Glomerular visceral epithelial cell (primary cell): ENCODE measurements around the gene GLB1L2.

Experiments
- DNase-seq: peaks from one replicate; pipeline ENCODE4 v3.0.0-alpha.2; 2016; ENCODE audit errors: extremely low spot score

Gene GLB1L2

DNA sequence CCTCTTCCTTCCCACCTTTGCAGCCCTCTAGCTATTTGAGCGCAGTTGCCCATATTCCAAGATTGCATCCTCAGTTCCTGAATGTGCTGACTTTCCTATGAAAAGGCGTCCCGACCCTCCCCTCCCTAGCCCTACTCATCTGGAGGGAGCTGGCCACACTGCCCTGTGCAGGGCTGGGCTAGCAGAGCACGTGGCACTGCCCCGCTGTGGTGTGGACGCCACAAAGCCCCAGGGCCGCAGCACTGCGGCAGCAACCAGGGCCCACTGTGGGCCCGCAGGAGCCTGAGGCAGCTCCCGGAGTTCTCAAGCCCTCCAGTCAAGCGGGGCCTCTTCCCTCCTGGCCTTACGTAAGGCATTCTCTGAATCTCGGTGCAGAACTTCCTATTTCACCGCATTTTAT, 52.6 kb downstream of the GLB1L2 start:
- DNase-seq: no peak

DNA sequence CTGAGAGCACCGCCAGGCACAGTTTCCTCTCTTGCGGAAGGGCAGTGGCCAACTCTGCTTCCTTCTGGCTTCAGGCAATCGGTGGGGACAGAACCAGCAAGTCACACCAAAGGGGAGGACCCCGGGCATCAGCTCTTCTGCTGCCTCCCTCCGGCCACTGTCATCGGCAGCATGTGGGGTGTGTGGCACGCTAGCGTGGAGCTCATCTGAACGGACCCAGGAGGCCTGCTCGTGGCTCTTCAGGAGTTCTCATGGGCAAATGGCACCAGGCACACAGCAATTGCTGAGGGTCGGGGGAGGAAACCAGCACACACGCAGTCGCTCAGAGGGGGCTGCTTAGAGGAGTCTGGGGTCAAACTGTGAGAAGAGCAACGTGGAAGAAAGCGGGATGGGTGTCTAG, 53.4 kb downstream of the GLB1L2 start:
- no peak for DNase-seq

DNA sequence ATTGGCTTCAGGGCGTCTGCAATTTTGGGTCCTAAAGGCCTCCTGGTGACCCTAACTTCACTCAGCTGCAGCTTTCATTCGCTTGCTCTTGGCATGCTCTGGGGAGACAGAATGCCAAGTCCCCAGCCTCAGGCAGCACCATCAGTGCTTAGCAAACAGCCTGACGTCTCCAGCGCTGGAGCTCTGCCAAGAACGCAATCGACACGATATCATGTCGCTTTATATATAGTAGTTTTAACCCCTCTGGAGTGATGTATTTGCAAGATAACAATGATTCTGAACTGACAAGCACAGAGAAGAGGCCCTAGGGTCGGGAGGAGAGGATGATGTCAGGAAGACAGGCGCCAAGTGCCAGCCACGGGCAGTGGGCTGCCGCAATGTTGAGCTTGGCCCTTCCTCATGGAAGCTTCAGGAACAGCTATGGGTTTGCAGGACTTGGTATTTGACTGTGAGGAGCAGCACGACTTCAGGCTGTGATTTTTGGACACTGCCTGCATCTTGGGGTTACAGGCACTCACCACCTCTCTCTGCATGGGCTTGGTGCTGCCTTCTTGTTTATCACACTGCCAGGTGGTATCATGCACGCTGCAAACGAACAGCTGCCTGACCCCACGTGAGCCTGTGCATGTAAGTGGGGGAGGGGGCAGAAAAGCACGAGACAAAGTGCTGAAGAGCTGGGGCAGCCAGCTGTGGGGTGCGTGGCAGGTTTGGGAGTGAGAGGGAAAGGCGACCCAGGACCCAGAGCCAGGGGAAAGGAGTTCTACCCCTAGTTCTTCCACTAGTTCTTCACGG, 54.2 kb downstream of the GLB1L2 start:
- no peak for DNase-seq

DNA sequence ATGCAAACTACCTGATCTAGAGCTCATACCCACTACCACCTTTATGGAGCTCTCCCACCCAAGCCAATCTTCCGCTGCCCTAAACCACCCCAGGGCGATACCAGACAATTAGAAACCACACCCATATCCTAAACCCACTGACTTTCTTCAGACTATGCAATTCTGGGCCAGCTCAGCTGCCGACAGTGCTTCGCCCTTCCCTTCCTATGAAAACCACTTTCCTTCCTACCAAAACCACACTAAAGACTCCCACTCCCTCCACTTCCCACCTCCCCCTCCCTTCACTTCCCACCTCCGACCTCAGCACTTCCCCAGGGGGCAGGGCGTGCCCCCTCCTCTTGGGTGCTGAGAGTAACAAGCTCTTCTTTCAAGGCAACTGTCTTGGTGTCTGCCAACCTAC, 55.2 kb downstream of the GLB1L2 start:
- no peak for DNase-seq

DNA sequence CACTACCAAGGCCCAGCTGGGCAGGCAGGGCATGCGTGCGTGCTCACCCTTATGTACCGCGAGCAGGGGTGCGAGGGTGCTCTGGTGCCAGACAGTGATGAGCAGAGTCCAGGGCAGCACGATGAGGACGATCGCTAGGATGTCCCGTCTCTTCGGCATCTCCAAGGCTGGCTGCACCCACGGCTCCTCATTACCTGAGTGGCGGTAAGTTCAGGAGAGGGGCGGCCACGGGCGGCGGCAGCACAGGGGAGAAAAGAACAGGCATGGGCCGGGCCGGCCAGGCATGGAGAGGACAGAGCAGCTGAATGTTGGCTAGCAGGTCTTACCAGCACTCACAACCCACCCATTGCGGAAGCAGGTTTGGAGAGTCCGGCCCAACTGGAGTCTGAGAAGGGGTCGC, 55.7 kb downstream of the GLB1L2 start:
- DNase-seq: no peak

DNA sequence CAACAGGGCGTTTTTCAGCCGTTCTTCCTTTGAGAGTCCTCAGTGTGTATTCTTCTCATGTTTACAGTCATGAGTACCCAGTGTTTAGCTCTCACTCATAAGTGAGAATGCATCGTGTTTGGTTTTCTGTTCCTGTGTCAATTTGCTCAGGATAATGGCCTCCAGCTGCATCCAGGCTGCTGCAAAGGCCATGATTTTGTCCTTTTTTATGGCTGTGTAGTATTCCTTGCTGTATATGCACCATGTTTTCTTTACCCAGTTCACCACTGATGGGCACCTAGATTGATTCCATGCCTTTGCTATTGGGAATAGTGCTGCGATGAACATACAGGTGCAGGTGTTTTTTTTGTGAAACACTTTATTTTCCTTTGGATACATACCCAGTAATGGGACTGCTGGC, 56.8 kb downstream of the GLB1L2 start:
- no peak for DNase-seq

DNA sequence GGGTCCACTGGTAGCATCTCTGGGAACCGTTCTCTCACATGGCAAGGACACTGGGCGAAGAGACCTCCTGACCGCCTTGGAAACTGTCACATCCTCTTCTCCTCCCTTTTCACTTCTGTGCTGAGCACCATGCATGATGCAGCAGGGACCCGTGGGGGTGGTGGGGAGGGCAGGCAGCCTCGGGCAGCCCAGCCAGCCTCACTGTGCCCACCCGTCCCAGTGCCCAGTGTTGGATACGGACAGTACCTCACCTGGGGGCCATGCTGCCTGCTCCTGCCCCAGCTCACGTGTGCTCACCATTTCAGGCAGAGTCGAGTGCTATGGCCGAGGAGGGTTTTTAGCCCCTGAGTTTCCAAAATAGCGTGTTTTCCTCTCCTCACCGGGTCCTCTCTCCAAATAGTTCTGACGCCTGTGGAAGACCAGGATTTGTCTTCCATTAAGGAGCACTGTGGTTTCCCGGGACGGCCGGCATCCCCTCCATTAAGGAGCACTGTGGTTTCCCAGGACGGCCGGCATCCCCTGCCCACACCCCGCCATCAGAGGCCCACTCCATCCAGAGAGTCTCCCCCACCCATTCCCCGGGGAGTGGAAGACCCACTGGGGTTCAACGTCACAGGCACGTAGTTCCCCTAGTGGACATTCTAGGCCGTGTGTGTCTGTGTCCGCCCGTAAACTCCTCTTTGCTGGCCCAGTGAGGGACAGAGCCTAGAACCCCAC, 57.8 kb downstream of the GLB1L2 start:
- DNase-seq: no peak

DNA sequence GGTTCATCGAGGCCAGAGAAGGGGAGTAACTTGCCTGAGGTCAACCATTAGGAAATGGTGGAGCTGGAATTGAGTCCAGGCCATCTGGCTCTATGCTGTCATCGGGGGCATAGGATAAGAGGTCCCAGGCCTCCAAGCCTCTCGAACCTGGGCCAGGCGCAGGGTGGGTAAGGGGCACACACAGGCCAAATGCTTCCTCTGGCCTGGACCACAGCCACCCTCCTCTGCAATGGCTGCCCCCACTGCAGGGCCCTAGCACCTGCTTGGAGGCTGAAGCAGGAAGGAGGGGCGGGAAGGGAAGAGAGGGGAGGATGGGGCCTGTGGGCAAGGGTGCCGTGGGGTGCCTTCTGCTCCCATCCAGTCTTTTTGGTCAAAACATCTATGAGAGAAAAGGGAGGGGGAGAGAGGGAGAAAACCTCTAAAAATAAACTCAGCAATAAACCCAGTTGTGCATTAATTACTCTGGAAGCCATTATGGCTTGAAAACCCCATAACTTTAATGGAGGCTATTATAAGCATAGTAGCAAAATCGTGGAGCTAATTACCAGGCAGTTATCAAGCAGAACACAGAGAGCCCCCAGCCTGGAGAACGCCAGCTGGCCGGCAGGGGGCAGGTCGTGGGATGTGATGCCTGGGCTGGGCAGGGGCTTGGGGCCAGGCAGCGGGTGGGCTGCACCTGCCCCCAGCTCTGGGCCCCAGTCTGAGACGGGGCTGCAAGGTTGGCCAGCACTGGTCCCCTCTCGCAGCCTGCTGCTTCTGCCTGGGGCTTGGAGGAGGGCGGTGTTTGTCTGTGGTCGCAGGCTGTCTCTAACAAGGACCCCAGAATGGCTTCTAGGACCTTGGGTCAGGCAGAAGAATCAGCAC, 59.1 kb downstream of the GLB1L2 start:
- no peak for DNase-seq

DNA sequence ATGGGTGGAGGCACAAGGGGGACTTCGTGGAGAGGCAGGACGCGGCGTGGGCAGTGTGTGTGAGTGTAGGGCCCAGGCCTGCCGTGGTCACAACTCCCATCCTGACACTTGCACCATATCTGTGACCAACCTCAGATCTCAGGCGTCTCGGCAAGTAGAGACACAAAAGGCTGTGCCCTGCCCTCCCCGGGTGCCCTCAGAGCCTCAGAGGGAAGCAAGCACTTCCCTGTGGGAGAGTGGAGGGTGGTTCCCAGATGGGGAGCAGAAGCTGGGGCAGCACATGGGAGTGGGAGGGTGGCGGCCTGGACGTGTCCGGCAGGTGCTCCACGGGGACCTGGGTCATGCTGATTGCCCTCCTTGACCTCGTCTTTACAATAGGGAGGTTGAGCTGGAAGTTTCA, 59.9 kb downstream of the GLB1L2 start:
- DNase-seq: no peak

DNA sequence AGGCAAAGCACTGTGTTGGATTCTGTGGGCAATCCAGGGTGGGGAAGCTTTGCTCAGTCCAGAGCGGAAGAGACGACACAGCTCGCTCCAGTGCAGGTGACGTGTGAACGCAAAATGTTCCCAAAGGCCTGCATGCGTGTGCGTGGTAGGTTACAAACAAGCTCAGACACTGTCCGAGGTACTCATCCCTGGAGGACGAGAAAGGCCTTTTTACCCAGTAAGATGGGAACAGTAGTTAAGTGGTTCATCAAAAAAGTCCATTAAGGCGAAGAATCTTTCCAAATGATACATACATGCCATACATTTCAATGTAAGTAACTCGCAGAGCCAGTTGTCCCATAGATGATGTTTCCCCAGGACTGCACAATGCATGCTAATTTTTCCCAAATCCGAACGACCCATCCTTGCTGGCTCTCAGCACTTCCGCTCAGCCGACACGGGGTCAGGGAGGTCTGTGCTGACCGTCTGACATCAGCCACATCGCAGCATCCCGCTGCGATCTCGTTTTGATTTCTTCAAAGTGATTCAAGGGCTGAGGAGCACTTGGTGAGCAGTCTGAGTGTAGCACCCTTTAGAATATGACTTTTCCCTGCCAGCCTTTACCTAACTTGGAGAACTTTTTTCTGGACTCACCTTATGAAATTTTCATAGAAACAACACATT, 61.3 kb downstream of the GLB1L2 start:
- DNase-seq: no peak

DNA sequence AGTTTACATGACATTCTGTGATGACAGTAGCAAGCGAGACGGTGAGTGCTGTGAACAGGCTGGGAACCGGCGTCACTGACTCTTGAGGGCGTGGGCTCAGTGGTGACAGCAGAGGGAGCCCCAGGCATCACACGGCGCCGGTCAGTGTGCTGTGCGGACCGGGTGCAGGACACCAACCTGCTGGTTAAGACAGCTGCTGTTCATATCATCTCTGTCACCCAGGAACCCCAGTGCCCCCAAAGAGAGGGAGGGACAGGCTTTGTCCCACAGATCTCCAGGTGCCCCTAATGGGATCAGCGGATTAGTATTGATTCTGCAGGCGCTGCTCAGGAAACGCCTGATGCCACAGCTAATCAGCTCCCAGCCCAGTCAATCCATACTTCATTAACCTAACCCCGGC, 61.9 kb downstream of the GLB1L2 start:
- no peak for DNase-seq

DNA sequence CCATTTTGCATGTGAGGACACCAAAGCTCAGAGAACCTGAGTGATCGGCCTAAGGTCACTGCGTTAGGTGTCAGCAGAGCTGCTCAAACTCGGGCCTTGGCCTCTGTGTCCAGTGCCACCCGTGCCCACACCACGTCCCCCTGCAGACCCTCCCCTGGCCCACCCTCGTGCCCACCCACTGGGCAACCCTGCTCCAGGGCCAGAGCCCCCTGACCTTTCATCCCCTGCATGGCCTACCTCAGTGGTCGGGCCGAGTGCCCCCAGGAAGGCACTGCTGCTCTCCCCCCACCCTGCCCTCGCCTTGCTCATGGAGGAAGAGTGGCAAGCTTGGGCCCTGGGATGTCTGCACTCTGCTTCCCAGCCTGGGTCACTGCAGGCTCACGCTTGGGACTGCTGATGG, 62.5 kb downstream of the GLB1L2 start:
- no peak for DNase-seq

DNA sequence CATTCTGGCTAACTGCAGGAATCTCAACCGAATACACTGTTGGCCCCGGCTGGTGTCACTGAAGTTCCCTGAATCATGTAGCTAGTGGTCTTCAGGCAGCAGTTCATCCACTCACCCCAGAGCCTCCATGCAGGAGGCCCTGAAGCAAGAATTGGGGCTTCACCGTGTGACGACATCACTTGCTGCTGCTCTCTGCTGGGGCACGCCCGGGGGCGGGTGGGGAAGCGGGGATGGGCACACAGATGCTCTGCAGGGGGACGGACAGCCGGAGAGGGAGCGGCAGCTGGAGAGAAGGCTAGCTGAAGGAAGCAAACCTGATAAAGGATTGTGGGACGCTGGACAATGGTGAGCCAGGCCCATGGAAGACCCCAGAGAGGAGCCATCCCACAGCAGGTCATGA, 63.2 kb downstream of the GLB1L2 start:
- DNase-seq: no peak

DNA sequence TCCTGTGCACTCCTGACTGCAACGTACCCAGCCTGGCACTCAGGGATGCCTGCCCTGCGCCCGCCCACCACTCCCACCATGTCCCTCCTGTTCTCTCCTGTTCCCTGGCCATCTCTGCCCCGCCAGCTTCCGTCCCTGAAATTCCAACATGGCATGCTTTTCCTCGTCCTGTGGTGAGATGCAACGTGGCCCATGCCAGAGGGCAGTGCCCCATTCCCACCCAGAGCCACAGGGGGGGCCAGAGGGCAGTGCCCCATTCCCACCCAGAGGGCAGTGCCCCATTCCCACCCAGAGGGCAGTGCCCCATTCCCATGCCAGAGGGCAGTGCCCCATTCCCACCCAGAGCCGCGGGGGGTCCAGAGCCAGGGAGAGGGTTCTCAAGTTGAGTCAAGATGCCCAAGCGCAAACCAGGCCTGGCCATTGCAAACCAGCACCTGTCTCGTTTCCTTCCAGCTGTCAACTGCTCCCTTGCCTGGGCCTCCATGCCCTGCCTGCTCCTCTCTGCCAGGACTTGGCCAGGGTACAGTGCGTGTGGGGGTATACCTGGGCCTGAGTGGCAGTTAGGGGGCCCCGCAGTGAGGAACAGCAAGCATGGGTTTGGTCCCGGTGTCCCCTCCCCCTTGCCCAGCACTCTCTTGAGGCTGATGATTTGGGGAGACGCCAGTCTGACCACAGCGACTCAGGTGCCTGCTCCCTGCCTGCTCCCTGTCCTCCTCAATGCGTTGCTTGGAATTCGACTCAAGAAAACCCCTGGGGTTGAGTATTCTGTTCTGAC, 65.7 kb downstream of the GLB1L2 start:
- no peak for DNase-seq

DNA sequence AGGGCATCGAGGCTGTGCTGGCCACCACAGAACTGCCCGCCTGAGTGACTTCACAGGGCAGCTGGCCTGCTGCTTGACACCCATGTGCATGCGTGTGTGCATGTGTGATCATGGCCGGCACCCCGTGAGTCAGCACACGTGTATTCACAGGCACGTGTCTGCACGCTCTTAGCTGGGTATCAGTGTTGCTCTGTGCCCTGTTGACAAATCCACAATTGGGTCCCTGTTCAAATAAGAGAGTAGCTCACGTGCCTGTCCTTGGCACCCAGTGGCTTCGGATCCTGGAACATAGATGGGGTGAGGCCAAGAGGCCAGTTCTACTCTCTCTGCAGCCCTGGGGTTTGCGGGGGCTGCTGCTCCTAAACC, 66.3 kb downstream of the GLB1L2 start:
- no peak for DNase-seq

DNA sequence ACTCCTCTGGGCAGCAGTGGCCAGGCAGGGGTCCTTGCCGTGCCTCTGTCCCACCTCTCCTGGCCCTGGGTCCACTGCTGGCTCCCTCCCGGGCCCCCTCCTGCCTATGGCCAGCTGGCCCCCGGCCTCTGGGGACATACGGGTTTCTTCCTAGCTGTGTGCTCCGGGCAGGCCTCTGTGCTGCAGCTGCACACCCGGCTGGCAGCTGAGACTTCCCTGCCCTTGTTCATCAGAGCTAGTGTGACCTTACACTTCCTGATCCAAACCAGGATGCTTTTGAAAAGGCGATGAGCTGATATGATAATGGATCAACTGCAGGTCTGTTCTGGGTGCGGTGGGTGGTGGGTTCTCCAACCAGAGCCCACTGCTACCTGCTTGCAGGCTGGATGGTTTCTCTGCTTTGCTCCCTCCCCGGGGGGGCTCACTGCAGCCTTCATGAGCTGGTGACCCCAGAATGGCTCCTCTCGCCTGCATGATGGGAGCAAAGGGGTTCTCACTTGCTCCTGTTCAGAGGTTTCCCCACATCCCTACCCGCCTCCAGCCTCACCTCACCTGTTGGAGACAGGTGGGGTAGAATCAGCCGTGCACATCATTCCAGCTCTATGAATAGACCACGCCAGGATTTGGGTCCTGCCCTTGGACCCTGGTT, 67.0 kb downstream of the GLB1L2 start:
- DNase-seq: no peak

DNA sequence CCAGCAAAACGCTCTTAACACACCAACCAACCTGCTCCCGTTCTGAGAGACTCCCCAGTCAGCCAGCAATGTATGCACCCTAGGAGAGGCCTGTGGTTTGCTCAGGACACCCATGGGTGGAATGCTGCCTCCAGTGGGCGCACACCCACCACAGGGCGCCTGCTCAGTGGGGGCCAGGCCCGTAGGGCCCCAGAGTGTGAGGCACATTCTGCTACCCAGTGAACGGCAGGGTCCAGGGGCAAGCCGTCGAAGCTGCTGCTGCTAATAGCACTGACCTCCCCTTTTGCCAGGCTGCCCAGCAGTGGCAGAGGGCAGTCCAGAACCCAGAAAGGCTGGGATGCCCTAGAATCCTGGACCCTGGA, 67.5 kb downstream of the GLB1L2 start:
- no peak for DNase-seq

DNA sequence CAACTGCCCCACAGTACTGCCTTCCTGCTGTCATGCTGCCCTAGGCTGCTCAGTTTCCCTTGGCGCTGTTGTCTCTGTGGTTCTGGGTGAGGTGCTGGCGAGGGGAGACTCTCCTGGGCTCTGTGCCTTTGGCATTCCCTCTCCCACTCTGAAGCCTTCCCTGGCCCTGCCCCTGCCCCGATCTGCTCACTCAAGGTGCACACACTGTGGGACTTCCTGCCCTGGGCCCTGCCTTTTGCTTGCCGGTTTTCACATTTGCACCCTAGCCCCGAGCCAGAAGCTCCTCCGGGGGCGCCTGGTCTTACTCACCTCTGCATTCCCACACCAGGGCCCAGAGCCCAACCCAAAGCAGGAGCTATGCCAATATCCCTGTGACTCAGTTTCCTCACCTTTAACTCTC, 68.2 kb downstream of the GLB1L2 start:
- no peak for DNase-seq

DNA sequence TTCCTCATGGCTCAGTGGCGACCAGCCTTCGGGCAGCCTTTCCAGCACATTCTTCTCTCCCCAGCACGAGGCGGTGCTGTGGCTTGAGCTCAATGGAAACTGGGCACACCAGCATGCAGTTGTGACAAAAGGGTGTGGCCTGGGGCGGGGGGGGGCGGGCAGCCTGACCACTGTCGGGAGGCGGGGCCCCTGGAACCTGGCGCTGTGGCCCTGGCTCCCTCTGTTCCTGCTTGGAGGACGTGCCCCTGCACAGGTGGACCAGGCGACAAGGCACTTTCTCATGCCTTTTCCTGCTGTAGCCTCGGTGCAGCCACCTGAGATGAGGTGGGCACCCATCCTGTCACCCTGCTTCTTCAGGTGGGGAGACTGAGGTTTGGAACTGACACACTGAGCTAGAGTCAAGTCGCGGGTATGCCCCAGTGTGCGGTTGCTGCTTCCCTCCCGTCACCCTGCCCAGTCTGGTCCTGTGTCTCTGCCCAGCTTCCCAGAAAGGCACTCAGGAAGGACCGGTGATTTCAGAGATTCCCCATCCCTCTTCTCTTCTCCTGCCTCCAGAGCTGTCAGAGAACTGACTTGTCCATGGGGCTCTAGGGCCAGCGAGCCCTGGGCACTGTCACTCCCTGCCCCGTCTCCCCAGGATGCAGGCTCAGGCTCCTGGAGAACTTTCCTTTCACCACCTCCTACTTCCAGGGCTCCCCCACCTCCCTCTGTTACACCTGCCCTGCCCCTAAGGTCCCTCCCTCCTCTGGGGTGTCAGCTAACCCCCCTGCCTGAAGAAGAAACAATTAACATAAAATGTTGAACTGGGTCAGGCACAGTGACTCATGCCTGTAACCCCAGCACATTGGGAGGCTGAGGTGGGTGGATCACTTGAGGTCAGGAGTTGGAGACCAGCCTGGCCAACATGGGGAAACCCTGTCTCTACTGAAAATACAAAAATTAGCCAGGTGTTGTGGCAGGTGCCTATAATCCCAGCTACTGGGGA, 70.3 kb downstream of the GLB1L2 start:
- no peak for DNase-seq

DNA sequence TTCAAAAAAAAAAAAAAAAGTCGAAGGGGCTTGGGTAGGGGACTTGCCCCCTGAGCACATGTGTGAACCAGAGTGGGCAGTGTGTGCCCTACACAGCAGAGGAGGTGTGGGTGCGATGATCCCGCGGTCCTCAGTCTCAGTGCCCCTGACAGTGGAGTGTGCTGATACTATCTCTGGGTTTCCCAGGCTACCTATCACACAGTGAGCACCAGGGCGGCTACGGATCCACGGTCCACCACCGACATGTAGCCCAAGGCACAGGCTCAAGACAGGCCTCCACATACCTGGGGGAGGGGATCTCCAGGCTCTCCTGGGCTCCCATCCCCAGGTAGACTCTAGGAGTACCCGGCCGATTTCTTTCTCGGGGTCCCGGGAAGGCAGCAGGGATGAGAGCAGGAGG, 71.1 kb downstream of the GLB1L2 start:
- no peak for DNase-seq
